Measurements from ENCODE around the gene ZC3H6. TPM values are rescaled to one million over a fixed set of nuclear protein-coding genes. Genes with fewer than 3 reads are reported as not detected.

ZC3H6 gene, protein sequence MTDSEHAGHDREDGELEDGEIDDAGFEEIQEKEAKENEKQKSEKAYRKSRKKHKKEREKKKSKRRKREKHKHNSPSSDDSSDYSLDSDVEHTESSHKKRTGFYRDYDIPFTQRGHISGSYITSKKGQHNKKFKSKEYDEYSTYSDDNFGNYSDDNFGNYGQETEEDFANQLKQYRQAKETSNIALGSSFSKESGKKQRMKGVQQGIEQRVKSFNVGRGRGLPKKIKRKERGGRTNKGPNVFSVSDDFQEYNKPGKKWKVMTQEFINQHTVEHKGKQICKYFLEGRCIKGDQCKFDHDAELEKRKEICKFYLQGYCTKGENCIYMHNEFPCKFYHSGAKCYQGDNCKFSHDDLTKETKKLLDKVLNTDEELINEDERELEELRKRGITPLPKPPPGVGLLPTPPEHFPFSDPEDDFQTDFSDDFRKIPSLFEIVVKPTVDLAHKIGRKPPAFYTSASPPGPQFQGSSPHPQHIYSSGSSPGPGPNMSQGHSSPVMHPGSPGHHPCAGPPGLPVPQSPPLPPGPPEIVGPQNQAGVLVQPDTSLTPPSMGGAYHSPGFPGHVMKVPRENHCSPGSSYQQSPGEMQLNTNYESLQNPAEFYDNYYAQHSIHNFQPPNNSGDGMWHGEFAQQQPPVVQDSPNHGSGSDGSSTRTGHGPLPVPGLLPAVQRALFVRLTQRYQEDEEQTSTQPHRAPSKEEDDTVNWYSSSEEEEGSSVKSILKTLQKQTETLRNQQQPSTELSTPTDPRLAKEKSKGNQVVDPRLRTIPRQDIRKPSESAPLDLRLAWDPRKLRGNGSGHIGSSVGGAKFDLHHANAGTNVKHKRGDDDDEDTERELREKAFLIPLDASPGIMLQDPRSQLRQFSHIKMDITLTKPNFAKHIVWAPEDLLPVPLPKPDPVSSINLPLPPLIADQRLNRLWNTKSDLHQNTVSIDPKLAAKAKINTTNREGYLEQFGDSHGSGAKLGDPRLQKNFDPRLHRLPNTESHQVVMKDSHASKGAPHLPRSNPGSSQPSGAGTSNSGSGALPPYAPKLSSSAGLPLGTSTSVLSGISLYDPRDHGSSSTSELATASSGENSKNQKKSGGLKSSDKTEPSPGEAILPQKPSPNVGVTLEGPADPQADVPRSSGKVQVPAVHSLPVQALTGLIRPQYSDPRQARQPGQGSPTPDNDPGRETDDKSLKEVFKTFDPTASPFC
- total RNA-seq, result 1.7 and 6.8 TPM in 2 replicates

DNA sequence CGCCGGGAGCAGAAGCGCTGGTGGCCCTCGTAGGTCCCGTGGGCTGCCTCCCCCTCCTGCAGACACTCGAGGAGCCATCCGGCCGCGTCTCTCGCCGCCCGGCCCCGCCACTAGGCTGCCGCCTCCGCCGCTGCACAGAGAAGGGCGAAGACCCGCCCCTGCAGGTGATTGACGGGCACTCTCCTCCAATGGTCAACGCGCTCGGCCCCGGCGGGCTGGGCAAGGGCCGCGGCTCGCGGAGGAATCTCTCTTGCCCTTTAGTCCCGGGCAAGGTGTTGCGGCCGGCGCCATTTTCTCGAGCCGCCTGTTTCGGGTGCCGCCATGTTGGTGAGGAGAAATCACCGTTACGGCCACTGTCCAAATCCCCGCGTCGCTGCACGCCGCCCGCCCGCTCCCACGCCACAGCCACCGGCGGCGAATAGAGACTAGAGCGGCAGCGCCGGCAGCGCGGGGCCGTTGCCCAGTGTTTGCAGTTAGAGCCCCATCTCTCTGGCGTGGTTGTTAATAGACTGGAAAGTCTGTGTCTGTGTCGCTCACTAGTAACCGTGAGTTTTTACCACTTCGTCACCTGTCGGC lies at the start of gene ZC3H6:
TSS of gene ZC3H6 (plus strand) at position 287 of the 576 bp plus-strand sequence. CDS start 398 bp downstream, outside the sequence.

DNA sequence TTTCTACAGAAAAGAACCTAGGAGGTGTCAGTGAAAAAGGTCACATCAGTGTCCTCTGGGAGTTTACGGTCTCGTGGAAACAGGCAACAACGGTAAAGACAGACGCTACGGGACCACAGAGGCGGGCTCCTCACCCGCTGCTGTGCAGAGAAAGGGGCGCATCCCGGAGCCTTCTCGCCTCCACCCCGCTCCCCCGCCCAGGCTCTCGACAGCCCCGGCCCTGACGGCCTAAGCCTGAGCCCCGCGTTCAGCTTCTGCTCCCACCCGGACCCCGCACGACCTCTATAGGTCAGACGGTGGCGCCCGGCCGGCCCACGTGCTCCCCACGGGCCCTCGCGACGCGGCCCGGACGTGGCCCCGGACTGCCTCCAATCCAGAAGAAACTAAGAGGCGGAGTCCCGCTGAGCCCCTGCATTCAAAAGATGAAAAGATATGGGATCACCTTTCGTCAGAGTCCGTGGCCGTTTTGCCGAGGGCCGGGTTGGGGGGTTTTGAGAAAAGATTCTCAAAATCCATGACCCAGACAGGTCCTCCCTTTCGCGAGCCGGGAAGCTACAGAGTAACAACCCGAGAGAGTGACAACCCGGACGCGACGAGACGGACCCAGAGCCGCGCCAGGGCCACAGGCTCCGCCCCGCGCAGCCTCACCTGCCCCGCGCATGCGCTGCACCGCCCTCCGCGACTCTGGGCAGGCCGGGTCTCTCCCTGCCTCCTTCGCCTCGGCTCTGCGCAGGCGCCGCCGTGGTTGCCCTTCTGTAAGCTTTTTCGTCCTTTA lies 20.7 kb upstream of the ZC3H6 start, which contains the start of gene ZC3H8:
TSS of gene ZC3H8 (minus strand) at position 577 of the 775 bp plus-strand sequence. CDS start at position 516, 61 bp downstream.

Other genes starting within 250 kb of the ZC3H6 start
- 10.6 and 27.0 TPM in 2 replicates for gene TMEM87B, start 220.3 kb upstream of the ZC3H6 start, total RNA-seq
- gene FBLN7, start 137.2 kb upstream of the ZC3H6 start, total RNA-seq, result 0.52 and 1.8 TPM in 2 replicates
- 0.64 and 2.5 TPM in 2 replicates for gene ZC3H8, start 20.6 kb upstream of the ZC3H6 start, total RNA-seq
- gene RGPD8, start 158.0 kb downstream of the ZC3H6 start, total RNA-seq, result 0.56 and 2.3 TPM in 2 replicates
- gene TTL, start 206.6 kb downstream of the ZC3H6 start, total RNA-seq, result 20.9 and 47.4 TPM in 2 replicates

Data from epithelial cell of alveolus of lung (primary cell).